Adrenal gland (tissue), 12 donors: Measurements from ENCODE around the gene ANKRD2. TPM values are rescaled to one million over a fixed set of nuclear protein-coding genes. Genes with fewer than 3 reads are reported as not detected.
A peak's percentile ranks its signal among the peaks of the same experiment; 100 is the strongest.

Experiments
- DNase-seq, 7 donors: peaks; one replicate each; pipeline ENCODE4 v3.0.0-alpha.2; 2019 to 2020
- H3K27ac ChIP-seq, 5 donors: fragments of 200-600 bp; sonication (generic) in 4 of 5; 1 replicate in 3 of 5; 2 replicates in 2 of 5; pipeline versions ENCODE4 v1.5.1 to v1.8.0; 2016 to 2020; ENCODE audit warnings: mild to moderate bottlenecking in 1 of 5
- H3K27me3 ChIP-seq: fragments of 200-600 bp; 2 replicates; pipeline ENCODE4 v1.8.0; 2021
- H3K36me3 ChIP-seq, 2 donors: fragments of 200-600 bp; replicated peaks in 1 of 2; 1 replicate in 1 of 2; 2 replicates in 1 of 2; pipeline versions ENCODE4 v1.5.1 to v1.8.0; 2018 to 2022
- H3K4me1 ChIP-seq, 2 donors: fragments of 200-600 bp; replicated peaks in 1 of 2; 1 replicate in 1 of 2; 2 replicates in 1 of 2; pipeline versions ENCODE4 v1.5.1 to v1.8.0; 2018 to 2021
- H3K4me3 ChIP-seq, 4 donors: fragments of 200-600 bp; sonication (generic) in 3 of 4; one replicate each; pipeline ENCODE4 v1.5.1; 2016 to 2018
- H3K9me3 ChIP-seq, 3 donors: fragments of 200-600 bp; sonication (generic) in 1 of 3; replicated peaks in 1 of 3; 1 replicate in 2 of 3; 2 replicates in 1 of 3; pipeline versions ENCODE4 v1.5.1 to v1.8.0; 2016 to 2021
- POLR2A ChIP-seq, 2 donors: fragments of 450-650 bp; IDR thresholded peaks; one replicate each; pipeline ENCODE4 v1.6.1; 2017; ENCODE audit warnings: antibody characterized with exemption in 2 of 2, mild to moderate bottlenecking in 2 of 2, moderate library complexity in 1 of 2
- WGBS, 4 donors: extraction: QIAGEN DNeasy Blood & Tissue Kit in 2 of 4; methylation state at CpG; one replicate each; pipeline versions ENCODE4 v1.1.5 to v1.1.7; 2013 to 2017; 5-methylcytosine and 5-hydroxymethylcytosine counted together
- intact Hi-C, 2 donors: fragments of 100-400 bp; cut with DNase I; formaldehyde crosslinking; loops; one replicate each; pipeline versions ENCODE4 v1.14.1 to v1.15.0; 2022 to 2023
- polyA plus RNA-seq, 3 donors: library from polyadenylated mRNA; stranded (reverse); fragments of 200-250 nt in 2 of 3; fragments of 350-450 nt in 1 of 3; fragmentation: Illumina TruSeq in 1 of 3; extraction: RNeasy Lipid Tissue Mini Kit (QIAGEN cat#74804) in 1 of 3; gene quantifications; one replicate each; pipeline ENCODE4 v1.2.3, GENCODE V29; 2013 to 2014
- total RNA-seq, 9 donors: library from RNA; depleted of rRNA in 4 of 9; stranded (reverse); fragments of >200 nt in 4 of 9; fragments of 120-200 nt in 1 of 9; fragmentation: NEBNext Ultra II Directional in 1 of 9; extraction: Animal tissue kit (Norgen Biotek cat#: 25700) in 1 of 9; gene quantifications; one replicate each; pipeline versions ENCODE4 v1.1.0 to v1.2.4, GENCODE V29; 2013 to 2023
- TF ChIP-seq, protein P1 (sequence below), 6 experiments: fragments of 450-650 bp in 4 of 6; fragments of 200-600 bp in 2 of 6; sonication (generic) in 1 of 6; IDR thresholded peaks; 1 replicate in 5 of 6; 2 replicates in 1 of 6; pipeline versions ENCODE4 v1.5.1 to v1.8.0; 2016 to 2021; ENCODE audit warnings: antibody characterized with exemption in 6 of 6, mild to moderate bottlenecking in 2 of 6, moderate library complexity in 1 of 6
- donor health status: healthy with polysubstance abuse.
- donor health status: Bipolar disorder and iron deficiency.
- donor health status: DM: yes; HTN: yes; CAD: no.
- donor health status: DM: no; HTN: no; CAD: no.
- donor health status: DM: no; HTN: no; CAD: no.
- donor health status: DM: yes; HTN: yes; CAD: no.

Gene ANKRD2
- total and polyA plus RNA-seq, 12 donors = 0.24 to 2.9 (median 0.96) TPM; not detected in 2

DNA sequence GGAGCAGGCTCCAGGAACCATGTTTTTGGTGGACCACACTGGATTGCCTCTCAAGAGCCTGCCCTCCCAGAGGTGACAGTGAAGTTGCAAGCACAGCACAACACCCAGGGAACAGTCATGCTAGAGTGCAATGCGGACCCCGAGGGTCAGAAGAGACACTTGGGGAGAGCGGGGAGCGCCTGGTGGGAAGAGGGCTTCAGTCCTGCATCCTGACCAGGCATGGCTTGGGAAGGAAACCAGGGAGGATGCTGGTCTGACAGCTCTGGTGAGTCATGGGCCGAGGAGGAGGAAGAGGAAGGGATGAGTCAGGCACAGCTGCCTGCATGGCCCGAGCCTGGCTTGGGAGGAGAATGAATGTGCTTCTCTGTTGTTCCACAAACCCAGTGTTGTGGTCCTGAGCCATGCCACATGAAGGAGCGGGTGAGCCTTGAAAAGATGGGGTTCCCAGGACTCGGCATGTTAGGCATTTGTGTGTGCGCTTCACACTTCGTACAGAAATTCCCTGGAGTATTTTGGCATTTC, 29.5 kb upstream of the ANKRD2 start:
- Histone ChIP-seq H3K4me3 (no peak overlapping the region), H3K27me3 (no peaks in the 10 kb centered on the region), H3K9me3 (no peaks in the 10 kb centered on the region), H3K4me1 (peaks cover 12 to 22% of the 10 kb centered on the region in 2 donors), H3K27ac (peak overlapping the region; percentile 43 to 93 (median 84)), H3K36me3 (no peaks in the 10 kb centered on the region)
- DNase-seq = peak; percentile 85 to 96 (median 93)
- no peak for TF ChIP-seq POLR2A (IDR thresholded peaks at IDR 0.05)
- TF ChIP-seq, protein P1, sequence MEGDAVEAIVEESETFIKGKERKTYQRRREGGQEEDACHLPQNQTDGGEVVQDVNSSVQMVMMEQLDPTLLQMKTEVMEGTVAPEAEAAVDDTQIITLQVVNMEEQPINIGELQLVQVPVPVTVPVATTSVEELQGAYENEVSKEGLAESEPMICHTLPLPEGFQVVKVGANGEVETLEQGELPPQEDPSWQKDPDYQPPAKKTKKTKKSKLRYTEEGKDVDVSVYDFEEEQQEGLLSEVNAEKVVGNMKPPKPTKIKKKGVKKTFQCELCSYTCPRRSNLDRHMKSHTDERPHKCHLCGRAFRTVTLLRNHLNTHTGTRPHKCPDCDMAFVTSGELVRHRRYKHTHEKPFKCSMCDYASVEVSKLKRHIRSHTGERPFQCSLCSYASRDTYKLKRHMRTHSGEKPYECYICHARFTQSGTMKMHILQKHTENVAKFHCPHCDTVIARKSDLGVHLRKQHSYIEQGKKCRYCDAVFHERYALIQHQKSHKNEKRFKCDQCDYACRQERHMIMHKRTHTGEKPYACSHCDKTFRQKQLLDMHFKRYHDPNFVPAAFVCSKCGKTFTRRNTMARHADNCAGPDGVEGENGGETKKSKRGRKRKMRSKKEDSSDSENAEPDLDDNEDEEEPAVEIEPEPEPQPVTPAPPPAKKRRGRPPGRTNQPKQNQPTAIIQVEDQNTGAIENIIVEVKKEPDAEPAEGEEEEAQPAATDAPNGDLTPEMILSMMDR (IDR thresholded peaks at IDR 0.05) = no peak
- intact Hi-C loops = loop anchor here in 1 of 2 donors (5.0 kb wide), 1 partner anchor 41 kb away; no protein-coding TSS in a partner anchor
- WGBS, 4 donors = 22 to 31% (median 24%) methylated on average over 9 to 10 of the region's 10 CpGs

GRCh38 chr10:97546456-97547270, 25.9 kb upstream of the ANKRD2 start:
- Histone ChIP-seq H3K27me3 (no peaks in the 10 kb centered on the region), H3K27ac (no peak overlapping the region), H3K36me3 (no peaks in the 10 kb centered on the region), H3K4me1 (peaks cover 12 to 19% of the 10 kb centered on the region in 2 donors), H3K4me3 (no peak overlapping the region), H3K9me3 (no peaks in the 10 kb centered on the region)
- intact Hi-C loops = no loop called here
- no peak for TF ChIP-seq POLR2A (IDR thresholded peaks at IDR 0.05)
- TF ChIP-seq, protein P1 (IDR thresholded peaks at IDR 0.05) = no peak
- 68 to 80% (median 78%) methylated on average over 17 to 18 of the region's 18 CpGs for WGBS, 4 donors
- DNase-seq = no peak

- Histone ChIP-seq H3K27me3 (no peaks in the 10 kb centered on the region), H3K36me3 (no peaks in the 10 kb centered on the region), H3K4me3 (no peak overlapping the region), H3K9me3 (no peaks in the 10 kb centered on the region), H3K4me1 (peaks cover 8 to 15% of the 10 kb centered on the region in 2 donors), H3K27ac (no peak overlapping the region)
- WGBS, 4 donors = 58 to 61% (median 60%) methylated on average over 4 of the region's 4 CpGs
- no peak for DNase-seq
- intact Hi-C loops = no loop called here
- TF ChIP-seq POLR2A (IDR thresholded peaks at IDR 0.05) = no peak
- TF ChIP-seq, protein P1 (IDR thresholded peaks at IDR 0.05) = no peak
Observed at GRCh38 chr10:97547271-97547600, 25.3 kb upstream of the ANKRD2 start.

DNA sequence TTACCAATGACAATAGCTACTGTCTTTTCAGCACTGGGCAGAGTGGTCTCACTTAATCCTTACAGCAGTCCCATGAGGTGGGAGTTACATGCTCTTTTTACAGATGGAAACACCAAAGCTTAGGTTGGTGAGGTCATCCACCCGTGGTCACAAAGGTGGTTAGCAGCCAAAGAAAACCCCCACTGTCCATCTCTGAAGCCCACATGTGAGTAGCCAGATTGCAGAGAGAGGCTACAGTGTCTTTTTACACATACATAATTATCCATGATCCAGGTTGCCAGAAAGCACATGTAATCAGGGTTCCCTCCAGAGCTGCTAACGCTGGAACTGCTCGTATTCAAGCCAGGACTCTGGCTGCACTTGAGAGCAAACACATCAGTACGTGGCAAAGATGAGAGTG, 24.6 kb upstream of the ANKRD2 start:
- H3K27ac ChIP-seq = no peak overlapping the region
- H3K4me3 ChIP-seq = no peak overlapping the region
- TF ChIP-seq, protein P1 (IDR thresholded peaks at IDR 0.05) = no peak
- TF ChIP-seq POLR2A (IDR thresholded peaks at IDR 0.05) = no peak
- H3K4me1 ChIP-seq = peaks cover 1 to 8% of the 10 kb centered on the region in 2 donors
- H3K9me3 ChIP-seq = no peaks in the 10 kb centered on the region
- intact Hi-C loops = no loop called here
- no peaks in the 10 kb centered on the region for H3K27me3 ChIP-seq
- no peak for DNase-seq
- no peaks in the 10 kb centered on the region for H3K36me3 ChIP-seq
- WGBS, 4 donors = 78 to 83% (median 80%) methylated on average over 4 of the region's 4 CpGs
